Measurements from ENCODE around the gene BBS12. TPM values are rescaled to one million over a fixed set of nuclear protein-coding genes. Genes with fewer than 3 reads are reported as not detected.

BBS12 gene
- total RNA-seq, 1 donor from 2014 or later: 2.5 TPM

- DNase-seq (ENCODE audit: low read depth): no peak
- Histone ChIP-seq H3K4me3 (ENCODE audit: low read depth, low read length) (no peak overlapping the region), H3K36me3 (ENCODE audit: control insufficient read depth, insufficient read depth, low read length) (no peaks in the 10 kb centered on the region), H3K27me3 (ENCODE audit: control insufficient read depth, insufficient read depth, low read length) (no peaks in the 10 kb centered on the region)
- no peak for TF ChIP-seq CTCF (IDR thresholded peaks at IDR 0.05; ENCODE audit: insufficient read depth, low read length, poor library complexity, severe bottlenecking)
These were observed 40.5 kb upstream of the BBS12 start for GRCh38 chr4:122691988-122692387.

GRCh38 chr4:122692641-122693520 lies 39.6 kb upstream of the BBS12 start:
- TF ChIP-seq CTCF (IDR thresholded peaks at IDR 0.05; ENCODE audit: insufficient read depth, low read length, poor library complexity, severe bottlenecking): no peak
- Histone ChIP-seq H3K36me3 (ENCODE audit: control insufficient read depth, insufficient read depth, low read length) (no peaks in the 10 kb centered on the region), H3K4me3 (ENCODE audit: low read depth, low read length) (no peak overlapping the region), H3K27me3 (ENCODE audit: control insufficient read depth, insufficient read depth, low read length) (no peaks in the 10 kb centered on the region)
- DNase-seq (ENCODE audit: low read depth): no peak

- Histone ChIP-seq H3K36me3 (ENCODE audit: control insufficient read depth, insufficient read depth, low read length) (no peaks in the 10 kb centered on the region), H3K4me3 (ENCODE audit: low read depth, low read length) (no peak overlapping the region), H3K27me3 (ENCODE audit: control insufficient read depth, insufficient read depth, low read length) (no peaks in the 10 kb centered on the region)
- no peak for DNase-seq (ENCODE audit: low read depth)
- TF ChIP-seq CTCF (IDR thresholded peaks at IDR 0.05; ENCODE audit: insufficient read depth, low read length, poor library complexity, severe bottlenecking): no peak
These were observed 37.3 kb upstream of the BBS12 start for GRCh38 chr4:122695226-122695625.

DNA sequence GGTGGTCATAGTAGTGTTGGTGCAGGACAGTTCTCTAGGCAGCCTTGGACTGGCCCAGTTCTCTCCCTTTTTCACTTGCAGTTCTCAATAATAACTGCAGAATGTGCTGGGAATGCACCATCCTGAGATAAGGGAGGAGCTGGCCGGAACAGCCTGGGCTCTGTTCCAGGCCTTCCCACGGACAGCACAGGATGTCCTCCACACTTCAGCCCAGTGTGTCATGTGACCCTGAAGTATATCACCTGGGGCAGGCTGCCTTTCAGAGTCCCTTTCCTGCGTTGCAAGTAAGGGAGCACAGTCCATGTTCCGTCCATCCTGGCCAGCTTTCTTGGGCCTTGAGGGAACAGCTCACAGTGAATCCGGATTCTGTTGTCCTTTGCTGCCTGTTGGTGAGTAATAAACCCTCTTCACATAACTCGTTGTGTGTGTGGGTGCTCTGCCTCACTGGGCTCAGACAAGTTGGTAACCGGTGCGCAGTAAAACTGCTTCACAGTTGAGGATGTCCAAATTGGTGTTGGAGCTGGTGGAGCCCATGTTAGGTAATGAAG lies 32.3 kb upstream of the BBS12 start:
- TF ChIP-seq CTCF (IDR thresholded peaks at IDR 0.05; ENCODE audit: insufficient read depth, low read length, poor library complexity, severe bottlenecking): no peak
- DNase-seq (ENCODE audit: low read depth): no peak
- H3K27me3 ChIP-seq (ENCODE audit: control insufficient read depth, insufficient read depth, low read length): no peaks in the 10 kb centered on the region
- no peak overlapping the region for H3K4me3 ChIP-seq (ENCODE audit: low read depth, low read length)
- H3K36me3 ChIP-seq (ENCODE audit: control insufficient read depth, insufficient read depth, low read length): no peaks in the 10 kb centered on the region

- Histone ChIP-seq H3K27me3 (ENCODE audit: control insufficient read depth, insufficient read depth, low read length) (no peaks in the 10 kb centered on the region), H3K36me3 (ENCODE audit: control insufficient read depth, insufficient read depth, low read length) (no peaks in the 10 kb centered on the region), H3K4me3 (ENCODE audit: low read depth, low read length) (no peak overlapping the region)
- no peak for DNase-seq (ENCODE audit: low read depth)
- TF ChIP-seq CTCF (IDR thresholded peaks at IDR 0.05; ENCODE audit: insufficient read depth, low read length, poor library complexity, severe bottlenecking): no peak
These were observed 31.4 kb upstream of the BBS12 start for GRCh38 chr4:122701061-122701460.
